ENCODE measurements around the gene TMEM187. TPM values are rescaled to one million over a fixed set of nuclear protein-coding genes. Genes with fewer than 3 reads are reported as not detected.

TMEM187 gene
- total RNA-seq, 1 experiment from 2014 or later, result 23.4 TPM

DNA sequence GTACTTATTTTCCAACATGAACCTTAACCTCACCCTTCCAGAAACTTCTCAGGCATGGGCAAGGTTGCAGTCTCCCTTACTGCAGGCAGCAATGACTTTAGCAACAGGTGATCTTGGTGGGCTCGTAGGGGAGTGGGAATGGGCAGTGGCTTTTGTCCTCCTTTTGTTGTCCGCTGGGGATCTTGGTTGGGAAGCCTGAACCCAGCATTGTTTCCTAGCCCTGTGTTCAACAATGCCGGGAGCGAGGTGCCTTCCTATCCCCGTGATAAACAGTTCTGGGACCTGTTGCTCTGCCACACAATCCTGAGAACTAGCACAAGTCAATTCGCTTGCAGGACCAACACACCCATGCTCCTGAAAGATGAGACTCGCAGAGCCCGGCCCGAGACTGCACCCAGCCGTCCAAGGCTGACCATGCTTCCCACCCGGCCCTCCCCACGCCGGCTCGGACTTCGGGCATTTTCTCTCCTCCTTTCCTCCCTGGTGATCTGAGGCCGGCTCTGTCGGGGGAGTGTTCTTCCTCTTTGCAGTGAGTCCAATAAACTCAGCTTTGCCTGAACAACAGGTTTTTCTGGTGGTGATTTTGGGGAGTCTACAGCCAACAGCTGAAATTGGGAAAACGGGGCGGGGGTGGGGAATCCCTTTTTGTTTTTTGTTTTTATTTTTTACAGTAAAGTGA lies 26.9 kb downstream of the TMEM187 start:
- peak; percentile 32 for DNase-seq (ENCODE audit: low spot score)

DNA sequence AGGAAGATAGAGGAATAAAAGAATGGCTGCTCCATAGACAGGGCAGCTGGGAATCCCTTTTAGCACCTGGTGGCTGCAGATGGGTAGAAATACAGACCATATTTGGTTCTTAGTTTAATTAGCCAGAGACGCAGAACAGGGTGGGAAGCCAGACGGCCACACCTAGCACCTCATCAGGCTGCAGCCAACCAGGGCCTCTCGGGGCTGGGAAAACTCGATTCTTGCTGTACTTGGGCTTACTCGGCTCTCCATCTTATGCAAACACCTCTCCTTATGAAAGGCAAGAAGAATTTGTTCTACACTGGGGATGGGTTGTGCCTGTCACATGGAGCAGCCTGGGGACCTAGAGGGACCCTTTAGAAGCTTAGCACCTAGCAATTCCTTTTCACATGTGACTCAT lies 27.5 kb downstream of the TMEM187 start:
- DNase-seq (ENCODE audit: low spot score), result peak; percentile 64

DNA sequence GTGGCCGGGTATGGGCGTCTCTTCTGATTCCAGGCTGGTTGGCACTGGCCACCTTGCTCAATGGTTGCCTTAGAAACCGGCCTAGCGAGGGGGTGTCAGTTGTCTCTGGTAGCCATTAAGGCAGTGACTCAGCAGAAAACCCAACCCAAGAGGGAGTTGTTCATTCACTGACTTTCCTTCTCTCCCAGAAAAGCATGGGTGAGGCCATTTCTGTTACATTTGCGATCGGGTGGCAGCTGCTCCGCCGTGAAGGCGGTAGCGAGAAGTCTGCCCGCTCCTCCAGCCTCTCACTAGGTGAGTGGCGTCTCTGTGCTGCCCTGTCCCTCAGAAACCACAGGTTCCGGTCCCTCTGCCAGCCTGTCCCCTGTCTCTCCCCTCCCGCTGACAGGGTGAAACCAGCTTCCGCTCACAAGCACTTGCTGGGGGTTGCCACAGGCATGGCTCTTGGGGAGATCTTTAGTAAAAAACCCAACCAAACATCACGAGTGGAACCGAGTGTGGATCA lies 29.7 kb downstream of the TMEM187 start:
- peak; percentile 17 for DNase-seq (ENCODE audit: low spot score)

DNA sequence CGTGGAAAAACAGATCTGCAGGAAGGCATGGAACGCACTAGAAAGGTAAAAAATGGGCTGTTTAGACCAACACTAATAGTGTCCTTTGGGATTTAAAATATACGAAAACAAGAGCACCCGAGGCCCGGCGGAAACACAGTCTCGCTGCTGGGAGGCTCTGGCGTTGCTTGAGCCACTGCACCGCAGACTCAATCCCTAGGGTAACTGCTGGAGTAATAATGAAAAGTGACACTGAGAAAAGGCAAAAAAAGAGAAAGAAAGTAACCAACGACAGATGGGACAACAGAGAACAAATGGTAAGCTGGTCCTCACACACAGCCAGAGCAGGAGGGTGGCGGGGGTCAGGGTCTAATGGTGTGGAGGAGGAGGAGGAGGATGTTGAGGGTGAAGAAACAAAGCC lies 31.8 kb downstream of the TMEM187 start:
- DNase-seq (ENCODE audit: low spot score), result no peak

DNA sequence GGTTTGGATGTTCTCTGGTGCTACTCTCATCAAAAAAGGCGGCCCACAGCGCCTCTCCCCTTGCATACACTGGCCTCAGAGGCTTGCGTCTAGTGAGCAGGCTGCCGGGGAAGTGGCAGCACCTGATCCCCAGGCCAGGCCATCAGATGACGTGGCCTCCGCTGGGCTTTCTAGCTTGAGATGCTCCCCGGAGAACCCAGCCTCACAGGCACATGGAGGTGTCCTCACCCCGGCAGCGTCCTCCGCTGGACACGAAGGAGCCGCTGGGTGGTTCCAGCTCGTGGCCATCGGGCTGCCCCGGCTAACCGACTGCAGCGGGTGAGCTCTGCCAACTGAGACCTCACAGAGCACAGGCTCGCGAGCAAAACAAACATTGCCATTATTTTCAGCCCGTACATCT lies 34.4 kb downstream of the TMEM187 start:
- no peak for DNase-seq (ENCODE audit: low spot score)

DNA sequence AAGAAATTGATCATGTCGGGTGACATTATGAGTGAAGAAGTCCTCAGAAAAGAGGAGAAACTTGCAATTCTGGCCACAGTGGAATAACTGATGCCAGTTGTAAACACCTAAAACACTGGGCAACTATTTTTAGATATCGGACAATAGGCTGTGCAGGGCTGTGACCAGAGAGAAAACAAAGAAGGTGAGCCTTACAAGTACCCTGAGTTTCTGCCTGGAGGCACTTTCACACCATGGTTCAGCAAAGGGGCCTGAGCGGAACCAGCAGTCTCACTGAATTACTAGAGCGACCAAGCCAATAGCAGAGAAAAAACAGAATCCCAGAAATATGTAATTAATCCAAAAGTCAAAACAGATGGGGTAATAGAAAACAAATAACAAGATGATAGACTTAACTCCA lies 36.0 kb downstream of the TMEM187 start:
- no peak for DNase-seq (ENCODE audit: low spot score)

DNA sequence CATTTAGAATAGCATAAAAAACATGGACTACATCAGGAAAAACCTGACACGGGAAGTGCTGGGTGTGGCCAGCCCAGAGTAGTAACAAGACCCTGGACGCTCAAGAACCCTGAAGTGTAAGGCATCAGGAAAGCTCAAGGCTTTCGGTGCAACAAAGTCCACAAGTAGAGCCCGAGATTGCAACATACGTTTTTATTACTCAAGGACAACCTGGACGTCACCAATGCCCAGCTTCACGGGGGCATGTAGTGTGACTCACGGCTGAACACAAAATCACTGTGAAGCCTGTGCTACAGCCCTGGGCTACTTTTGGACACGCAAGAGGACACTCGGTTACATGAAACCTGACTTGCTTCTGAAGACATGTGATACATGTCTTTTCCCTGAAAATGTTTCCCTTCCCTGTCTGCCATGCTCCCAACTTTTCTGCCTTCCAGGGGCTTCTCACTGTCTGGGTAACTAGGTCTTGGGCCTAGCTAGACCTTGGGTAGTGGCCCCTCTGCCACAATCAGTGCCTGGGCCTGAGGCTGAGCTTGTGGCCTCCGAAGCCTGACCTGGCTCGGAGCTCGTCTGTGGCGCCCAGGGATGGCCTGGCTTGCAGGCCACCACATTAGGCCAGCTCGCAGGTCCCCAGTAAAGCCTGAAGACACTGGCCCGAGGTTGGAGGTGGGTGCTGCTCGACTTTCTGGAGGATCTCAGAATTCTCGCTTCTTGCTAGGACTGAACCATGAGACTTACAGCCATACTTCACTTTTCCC lies 38.0 kb downstream of the TMEM187 start:
- no peak for DNase-seq (ENCODE audit: low spot score)

DNA sequence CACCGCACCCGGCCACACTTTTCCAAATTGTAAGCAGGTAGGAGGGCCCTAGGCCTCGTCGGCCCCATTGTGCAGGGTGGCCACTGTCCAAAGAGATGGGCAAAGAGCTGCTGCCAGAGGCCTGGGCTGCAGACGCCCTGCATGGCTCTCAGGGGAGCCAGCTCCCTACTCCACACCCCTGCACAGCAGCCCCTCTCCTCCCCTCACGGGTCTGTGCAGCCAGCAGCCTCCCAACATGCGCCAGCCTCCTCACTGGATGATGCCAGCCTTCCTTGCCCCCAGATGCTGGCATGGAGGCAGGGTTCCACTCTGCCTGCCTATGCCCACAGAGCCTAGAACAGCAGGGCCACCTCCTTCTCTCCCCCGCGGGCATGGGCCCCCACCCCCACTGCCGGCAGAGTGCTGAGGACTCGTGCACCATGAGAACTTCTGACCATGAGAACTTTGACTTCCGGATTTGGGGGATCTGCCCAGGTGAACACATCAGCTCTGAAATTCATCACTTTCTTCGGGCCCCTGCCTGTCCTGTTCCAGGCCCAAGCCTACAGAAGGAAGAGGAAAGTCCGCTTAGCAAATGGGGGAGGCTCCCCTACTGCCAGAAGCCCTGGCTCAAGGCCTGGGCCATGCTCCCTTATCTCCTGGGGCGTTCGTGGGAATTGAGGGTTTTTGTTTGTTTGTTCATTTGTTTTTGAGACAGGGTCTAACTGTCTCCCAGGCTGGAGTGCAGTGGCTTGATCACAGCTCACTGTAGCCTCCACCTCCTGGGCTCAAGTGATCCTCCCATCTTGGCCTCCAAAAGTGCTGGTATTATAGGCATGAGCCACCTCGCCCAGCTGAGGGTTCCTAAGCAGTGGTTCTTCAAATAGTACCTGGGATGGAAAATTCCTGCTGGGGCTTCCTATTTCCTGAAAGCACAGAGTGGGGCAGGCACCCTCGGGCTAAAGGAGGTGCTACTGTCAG lies 39.1 kb downstream of the TMEM187 start:
- DNase-seq (ENCODE audit: low spot score), result no peak

DNA sequence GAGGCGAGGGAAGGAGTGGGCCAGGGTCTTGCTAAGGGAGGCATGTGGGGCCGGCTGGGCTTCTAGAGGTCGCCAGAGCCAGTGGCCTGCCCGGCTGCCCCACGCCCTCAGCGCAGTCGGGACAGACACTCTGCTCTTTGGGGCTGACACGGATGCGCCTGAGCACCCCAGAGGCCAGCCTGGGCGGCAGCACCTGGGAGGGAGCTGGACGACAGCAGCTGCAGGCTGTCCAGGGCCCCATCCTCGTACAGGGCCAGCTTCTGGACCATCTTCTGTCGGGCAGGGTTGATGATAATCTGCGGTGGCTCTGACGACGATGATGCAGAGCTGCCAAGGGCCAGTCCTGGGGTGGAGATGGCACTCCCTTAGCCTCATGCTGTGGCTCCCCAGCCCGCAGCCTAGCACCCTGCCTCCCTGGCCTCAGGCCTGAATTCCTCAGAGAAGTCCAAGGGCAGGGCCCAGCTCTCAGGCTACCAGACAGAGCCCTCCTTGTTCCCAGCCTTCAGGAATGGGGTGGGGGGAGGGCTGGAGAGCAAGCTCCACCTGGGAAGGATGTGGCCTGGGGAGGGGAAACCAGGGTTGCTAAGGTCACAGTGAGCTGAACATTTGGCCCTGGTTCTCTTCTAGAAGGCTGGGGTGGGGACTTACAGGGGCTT lies 39.9 kb downstream of the TMEM187 start:
- DNase-seq (ENCODE audit: low spot score), result no peak

DNA sequence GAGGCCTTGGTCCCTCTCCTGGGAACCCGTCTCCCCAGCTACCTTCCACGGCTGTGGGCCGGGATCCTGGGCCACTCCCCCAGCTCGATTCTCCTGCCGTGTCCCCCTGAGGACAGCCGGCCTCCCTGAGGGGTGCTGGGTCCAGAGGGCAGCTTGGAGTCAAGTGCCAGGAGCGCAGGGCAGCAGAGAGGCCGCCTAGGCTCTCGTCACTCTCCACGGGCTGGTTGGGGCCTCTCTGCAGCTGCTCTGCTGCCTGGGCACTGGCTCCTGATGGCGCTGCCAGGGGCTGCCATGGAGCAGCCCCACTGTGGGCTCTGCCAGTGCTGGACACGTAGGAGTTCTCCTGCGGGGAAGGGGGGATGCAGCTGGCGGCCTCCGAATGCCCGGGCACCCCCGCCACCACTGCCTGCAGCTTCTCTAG lies 40.5 kb downstream of the TMEM187 start:
- no peak for DNase-seq (ENCODE audit: low spot score)

DNA sequence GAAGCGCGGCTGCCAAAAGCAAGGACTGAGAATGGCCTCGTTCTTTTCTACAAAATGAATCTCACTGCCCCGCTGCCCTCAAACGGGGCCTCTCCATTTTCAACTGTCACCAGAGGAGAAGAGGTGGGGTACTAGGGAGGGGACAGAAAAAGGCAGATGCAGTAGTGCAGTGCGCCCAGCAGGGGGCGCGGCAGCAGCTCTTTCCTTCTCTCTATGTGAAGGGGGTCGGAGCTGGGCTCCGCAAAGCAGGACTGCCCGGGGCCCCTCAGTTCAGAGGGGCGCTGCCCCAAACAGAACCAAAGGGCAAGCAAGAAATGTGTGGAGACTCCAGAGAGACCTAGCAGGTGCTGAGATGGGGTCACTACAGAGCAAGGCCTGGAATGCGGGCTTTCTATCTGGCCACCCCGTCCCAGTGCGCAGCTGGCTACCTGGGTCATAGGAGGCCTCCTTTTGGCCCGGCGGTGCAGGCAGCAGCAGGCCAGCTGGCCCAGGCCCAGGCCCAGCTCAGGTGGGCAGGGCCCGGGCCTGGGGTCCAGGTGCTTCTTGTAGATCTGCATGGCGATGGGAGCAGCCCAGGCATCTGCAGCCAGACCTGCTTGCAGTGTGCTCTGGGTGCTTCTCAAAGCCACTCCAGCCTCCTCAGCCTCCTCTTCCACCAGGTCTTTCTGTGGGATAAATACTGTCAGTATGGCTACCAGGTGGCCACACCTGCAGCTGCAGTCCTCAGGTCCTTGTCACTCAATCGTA lies 41.2 kb downstream of the TMEM187 start:
- peak; percentile 66 for DNase-seq (ENCODE audit: low spot score)

DNA sequence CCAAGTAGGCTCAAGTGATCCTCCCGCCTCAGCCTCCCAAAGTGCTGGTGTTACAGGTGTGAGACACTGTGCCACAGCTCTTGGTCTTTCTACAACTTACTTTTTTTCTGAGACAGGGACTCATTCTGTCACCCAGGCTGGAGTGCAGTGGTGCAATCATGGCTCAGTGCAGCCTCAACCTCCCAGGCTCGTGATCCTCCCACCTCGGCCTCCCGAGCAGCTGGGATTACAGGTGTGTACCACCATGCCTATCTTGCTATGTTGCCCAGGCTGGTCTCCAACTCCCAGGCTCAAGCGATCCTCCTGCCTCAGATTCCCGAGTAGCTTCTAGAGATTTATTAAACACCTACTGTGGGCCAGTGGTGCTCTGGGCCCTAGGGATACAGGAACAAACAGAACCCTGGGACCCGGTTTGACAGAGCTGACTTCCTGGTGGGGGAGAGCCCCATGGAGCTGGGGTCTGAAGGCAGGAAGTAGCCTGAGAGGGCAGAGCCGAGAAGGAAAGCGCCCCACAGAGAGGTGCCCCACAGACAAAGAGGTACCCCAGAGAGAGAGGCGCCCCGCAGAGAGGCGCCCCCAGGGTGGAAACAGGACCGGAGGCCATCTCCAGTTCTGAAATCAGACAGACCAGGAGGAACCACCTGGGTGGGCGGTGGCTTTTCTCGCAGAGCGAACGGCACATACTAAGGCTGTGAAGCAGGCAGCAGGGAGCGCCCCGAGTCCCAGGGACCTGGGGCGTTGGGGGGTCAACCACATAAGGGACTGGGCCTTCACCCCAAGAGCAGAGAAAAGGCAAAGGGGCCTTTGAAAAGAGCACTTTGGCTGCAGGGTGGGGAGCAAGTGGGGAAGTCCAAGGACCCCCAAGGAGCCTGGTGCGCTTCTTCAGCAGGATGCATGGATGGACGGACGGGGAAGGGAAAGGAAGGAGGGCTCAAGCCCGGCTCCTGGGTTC lies 42.2 kb downstream of the TMEM187 start:
- no peak for DNase-seq (ENCODE audit: low spot score)

DNA sequence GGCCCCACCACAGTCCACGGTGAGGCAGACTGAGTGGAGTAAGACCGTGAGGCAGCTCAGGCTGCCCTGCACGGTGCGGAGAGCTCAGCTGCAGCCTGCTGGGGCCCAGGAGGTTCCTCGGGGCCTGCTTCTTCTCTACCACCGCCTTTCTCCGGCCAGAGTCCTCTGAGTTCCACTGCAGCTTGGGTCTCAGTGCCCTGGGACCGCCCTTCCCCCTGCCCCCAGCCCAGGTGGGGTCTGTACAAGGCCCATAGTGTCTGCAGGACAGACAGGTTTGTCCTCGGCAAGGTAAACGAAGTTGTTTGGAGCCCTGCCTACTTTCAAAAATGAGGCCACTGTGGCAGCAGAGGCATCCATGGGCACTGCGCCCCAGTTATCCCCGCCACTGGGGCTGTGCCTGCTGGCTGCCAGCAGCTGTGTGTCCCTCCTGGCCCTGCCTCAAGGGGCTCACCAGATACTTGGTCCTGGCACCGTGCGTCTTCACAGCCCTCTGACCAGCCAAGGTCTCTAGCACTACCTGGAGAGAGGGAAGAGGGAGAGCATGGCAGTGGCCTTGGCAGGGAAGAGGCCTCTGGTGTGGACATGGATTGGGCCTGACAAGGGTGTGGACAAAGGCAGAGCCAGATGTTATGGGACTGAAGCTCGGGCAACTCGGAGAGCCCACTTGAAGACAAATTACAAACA lies 43.2 kb downstream of the TMEM187 start:
- DNase-seq (ENCODE audit: low spot score), result no peak

DNA sequence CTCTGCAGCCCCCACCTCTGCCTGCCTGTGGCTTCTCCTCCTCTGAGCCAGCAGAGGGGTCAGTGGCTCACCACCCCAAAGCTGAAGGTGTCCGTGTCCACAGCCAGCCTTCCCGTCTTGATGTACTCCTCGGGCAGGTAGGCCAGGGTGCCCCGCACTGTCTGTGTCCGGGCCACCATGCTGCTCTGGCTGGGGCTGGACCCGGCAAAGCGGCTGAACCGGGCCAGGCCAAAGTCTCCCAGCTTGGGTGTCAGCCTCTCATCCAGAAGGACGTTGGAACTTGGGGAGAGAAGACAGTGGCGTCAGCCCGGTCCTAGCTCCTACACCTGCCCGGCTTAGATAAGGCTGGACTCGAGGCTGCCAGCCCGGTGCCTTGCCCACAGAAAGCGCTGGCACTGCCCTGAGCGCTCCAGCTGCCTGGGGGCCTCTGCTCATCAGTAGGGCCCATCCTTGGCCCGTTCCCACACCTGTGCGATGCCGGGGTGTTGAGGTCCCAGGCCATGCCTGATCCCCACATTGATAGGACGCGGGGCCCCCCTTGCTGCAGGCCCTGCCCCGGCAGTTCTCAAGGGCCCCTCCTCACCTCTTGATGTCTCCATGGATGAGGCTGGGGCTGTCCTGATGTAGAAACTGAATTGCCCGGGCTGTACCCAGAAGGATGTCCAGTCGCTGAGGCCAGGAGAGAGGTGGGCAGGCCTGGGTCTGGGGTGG lies 44.0 kb downstream of the TMEM187 start:
- DNase-seq (ENCODE audit: low spot score), result no peak

DNA sequence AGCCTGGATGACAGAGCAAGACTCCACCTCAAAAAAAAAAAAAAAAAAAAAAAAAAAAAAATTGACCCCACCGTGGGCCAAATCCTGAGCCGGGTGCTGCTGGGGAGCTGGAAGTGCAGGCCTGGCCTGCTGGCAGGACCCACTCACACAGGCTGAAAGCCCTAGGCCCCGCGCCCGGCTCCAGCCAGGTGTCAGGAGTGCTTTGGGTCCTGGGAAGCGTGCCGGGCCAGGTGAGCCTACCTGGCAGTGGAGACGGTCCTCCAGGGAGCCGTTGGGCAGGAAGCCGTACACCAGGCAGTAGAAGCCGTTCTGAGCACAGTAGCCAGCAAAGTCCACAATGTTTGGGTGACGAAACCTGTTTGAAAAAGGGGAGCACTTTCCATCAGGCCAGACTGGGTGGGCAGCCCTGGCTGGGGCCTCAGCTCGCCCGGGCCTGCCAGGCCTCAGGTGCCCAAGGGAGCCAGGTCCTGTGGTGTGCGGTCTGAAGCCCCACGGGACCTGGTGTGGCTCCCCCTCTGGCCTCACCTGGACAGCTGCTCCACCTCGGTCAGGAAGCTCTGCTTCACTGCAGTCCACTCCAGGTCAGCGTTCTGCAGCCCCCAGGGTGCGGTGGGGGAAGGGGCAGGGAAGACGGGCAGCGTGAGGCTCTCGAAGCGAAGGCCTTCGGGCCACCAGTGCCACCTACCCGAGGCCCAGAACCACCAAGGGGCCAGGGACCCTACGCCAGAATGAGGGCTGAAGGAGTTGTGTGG lies 45.4 kb downstream of the TMEM187 start:
- no peak for DNase-seq (ENCODE audit: low spot score)

DNA sequence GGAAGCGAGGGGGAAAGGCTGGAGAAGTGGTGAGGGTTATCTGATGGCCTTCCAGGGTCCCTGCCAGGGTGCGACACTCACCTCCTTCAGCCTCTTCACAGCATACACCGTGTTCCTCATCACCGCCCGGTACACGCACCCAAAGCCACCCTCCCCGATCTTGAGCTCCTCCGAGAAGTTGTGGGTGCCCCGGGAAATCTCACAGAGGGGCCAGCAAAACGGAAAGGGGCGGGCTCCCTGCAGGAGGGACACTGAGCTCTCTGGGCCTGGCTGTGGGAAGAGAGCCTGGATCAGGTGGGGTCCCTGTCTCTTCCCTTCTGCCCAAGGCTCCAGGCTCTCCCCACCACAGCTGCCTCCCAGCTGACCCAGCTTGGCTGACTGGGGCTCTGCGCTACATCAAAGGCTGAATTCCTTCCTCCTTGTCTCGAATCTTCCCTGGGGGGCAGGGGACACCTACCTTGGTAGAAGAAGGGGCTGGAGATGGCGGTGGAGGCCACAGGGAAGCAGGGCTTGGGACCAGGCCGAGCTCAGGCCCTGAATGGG lies 46.0 kb downstream of the TMEM187 start:
- DNase-seq (ENCODE audit: low spot score), result peak; percentile 34

DNA sequence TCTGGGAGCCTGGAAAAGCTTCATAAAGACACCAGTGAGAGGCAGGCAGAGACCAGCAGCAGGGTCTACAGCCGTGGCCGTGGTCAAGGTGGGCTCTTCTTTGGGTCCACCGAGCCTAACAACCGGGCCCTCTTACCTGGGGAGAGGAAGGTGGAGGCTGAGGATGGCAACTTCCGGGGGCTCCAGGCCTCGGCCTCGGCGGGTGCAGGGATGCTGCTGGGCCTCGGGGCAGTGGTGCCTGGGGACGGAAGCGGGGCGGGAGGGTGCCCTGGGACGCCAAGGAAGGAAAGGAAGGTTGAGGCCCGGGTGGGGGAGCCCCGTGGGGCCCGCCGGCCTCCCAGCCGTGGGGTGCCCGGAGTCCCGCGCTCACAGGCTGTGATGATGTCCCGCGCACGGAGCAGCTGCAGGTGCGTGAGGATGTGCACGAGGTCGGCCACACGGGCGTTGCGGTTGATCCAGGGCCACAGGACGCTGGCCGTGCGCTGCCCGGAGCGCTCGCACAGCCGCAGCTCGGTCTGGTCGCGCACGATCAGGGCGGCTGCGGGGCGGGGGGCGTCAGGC lies 46.6 kb downstream of the TMEM187 start:
- peak; percentile 34 for DNase-seq (ENCODE audit: low spot score)
